ENCODE measurements around the gene WDR82.
A peak's percentile ranks its signal among the peaks of the same experiment; 100 is the strongest.
"Not testable (repeated sequence)": the region's sequence is repeated elsewhere in the genome, so short reads cannot be mapped to it uniquely, and the experiment has no call there.

WDR82 gene

GRCh38 chr3:52288674-52289073, 10.2 kb upstream of the WDR82 start:
- DNase-seq: no peak

GRCh38 chr3:52286777-52287110, 8.3 kb upstream of the WDR82 start:
- DNase-seq: no peak

DNA sequence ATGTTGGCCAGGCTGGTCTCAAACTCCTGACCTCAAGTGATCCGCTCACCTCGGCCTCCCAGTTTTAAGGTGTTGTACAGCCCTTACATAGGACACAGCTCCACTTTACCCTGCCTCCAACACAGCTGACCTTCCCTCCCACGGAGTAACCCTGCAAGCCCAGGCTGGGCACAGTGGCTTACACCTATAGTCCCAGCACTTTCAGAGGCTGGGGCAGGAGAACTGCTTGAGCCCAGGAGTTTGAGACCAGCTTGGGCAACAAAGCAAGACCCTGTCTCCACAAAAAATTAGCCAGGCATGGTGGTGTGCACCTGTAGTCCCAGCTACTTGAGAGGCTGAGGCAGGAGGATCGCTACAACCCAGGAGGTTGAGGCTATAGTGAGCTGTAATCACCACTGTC, 5.6 kb upstream of the WDR82 start:
- not testable (repeated sequence) for DNase-seq

DNA sequence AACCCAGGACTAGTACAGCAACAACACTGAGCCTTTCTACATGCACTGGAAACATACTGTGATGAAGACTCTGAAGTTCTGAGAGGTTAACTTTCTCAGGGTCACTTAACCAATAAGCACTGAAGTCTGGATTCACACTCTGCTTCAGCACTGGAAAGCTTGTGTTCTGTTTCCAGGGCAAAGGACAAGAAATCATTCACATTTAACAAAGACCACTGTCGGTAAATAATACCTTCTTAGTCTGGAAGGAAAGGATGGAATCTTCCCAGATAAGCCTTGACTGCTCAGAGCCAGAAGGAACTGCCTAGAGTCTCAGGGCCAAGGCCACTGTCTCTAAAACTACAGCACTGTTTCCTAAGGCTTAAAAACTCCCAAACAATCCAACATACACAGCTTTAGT, 4.9 kb upstream of the WDR82 start:
- no peak for DNase-seq

- DNase-seq: peak; percentile 8 to 48 (median 20)
Measured at GRCh38 chr3:52281981-52282801, 3.7 kb upstream of the WDR82 start.

DNA sequence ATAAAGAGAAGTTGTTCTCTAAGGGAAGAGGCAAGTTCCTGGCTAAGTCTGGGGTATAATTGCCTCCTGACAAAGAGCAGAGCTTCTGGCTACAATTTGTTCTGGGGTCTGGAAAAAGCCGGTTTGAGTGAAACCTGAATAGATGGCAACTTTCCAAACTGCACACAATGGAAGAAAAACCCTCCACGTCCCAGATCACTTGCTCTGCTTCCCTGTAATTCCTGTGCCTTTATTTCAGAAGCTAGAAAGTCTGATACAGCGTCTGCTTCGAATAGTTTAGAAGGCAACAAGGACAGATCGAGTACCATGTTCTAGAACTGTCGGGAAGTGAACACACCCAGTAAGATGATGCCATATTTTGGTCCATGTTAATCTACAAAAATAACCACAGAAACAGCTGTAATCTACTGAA, 1.6 kb upstream of the WDR82 start:
- no peak for DNase-seq

- peak in 1 of 3 donors; percentile 36 for DNase-seq
Measured at GRCh38 chr3:52279596-52279995, 1.1 kb upstream of the WDR82 start.

GRCh38 chr3:52277972-52278509, 408 bp downstream of the WDR82 start:
- DNase-seq: peak; percentile 72 to 90 (median 79)

DNA sequence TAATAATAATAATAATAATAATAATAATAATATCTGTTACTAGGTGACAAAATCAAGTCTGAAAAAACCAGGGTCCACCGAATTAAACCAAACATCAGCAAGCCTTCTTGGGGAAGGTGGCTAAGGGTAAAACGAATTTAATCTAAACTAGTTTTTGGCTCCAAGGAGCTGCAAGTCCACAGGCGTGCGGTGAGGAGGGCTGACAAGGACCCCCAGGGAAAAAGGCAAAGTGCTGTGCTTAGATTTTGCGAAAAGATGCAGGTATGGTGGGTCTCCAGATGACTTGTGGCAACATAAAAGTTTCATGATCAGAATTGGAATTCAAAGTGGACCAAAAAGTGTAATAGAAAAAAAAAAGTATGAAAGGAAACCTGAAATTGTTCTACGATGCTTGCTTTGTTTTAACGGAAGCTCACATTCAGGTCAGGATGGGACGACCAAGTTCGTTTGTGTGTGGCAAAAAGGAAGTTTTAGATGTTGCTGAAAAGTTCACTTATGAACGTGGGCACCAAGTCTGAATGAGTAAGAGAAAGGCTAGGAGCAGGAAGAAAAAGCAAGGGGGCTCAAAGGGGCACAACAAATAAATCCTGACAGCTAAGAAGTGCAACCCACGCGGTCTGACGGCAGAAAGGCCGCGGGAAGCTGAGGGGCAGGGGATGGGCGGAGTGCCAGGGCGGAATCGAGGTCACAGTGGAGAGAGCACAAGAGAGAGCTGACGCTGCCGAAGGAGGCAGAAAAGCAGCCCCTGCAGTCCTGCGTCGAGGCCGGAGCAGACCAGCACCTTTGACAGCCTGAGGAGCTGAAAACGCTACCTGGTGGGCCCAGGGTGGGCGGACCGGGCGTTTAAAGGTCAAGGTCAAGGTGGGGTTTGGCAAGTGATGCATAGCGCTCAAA, 1.1 kb downstream of the WDR82 start:
- DNase-seq: peak; percentile 75 to 85 (median 77)

- DNase-seq: not testable (repeated sequence)
Measured at GRCh38 chr3:52274781-52275180, 3.7 kb downstream of the WDR82 start.

DNA sequence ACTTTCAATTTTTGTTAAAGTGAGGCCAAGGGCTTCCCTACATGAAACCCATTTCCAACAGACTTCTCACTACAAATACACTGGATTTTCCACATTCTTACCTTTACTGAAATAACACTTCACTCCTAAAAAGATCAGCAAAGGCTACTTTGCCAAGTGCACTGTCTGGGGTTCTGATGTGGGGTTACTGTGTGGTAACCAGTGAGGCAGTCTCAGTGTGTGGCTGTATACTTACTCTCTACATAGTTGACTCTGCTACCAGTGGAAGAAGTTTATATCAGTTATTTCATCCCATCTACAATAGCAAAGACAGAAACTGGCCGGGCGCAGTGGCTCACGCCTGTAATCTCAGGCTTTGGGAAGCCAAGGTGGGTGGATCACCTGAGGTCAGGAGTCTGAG, 5.6 kb downstream of the WDR82 start:
- DNase-seq: no peak

DNA sequence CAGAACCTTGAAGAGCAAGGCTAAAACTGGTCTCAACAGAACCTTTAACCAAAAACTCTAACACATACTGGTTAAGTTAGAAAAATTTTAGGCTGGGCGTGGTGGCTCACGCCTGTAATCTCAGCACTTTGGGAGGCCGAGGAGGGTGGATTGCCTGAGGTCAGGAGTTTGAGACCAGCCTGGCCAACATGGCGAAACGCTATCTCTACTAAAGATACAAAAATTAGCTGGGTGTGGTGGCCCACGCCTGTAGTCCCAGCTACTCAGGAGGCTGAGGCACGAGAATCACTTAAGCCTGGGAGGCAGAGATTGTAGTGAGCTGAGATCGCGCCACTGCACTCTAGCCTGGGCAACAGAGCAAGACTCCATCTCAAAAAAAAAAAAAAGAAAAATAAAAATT, 6.3 kb downstream of the WDR82 start:
- not testable (repeated sequence) for DNase-seq

DNA sequence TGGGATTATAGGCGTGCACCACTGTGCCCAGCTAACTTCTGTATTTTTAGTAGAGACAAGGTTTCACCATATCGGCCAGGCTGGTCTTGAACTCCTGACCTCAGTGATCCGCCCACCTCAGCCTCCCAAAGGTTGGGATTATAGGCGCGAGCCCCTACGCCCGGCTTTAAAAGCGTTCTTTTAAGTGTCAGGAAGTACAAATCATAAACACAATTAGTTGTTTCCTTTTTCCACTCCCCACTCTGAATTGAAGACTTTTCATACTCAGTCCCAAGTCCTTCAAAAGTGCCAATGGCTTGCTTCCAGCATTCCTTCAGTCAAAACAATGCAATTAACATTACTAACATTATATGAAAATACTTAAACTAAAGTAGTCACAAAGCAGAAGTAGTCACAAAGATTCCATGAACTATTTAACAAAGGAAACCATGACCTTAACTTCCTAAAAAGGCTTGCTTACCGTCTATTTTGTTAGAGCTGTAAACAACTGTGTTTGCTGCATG, 8.1 kb downstream of the WDR82 start:
- DNase-seq: peak; percentile 39 to 75 (median 67)

DNA sequence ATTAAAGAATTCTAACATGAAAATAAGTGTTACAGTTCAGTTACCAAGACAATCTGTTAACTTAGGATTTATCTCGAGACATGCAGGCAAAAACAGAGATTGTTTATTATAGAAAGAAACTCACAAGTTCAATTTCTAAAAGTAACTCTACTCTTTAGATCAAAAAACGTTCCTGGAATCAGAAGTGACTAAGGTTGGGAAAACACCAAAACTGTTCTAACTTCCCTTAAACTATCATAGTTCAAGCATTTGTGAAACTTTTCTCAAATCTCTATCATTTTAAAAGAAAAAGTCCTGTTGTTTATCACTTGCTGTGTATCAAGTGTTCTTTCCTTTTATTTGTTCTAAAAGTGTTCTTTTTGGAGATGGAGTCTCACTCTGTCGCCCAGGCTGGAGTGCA, 8.7 kb downstream of the WDR82 start:
- peak; percentile 42 to 79 (median 74) for DNase-seq

DNA sequence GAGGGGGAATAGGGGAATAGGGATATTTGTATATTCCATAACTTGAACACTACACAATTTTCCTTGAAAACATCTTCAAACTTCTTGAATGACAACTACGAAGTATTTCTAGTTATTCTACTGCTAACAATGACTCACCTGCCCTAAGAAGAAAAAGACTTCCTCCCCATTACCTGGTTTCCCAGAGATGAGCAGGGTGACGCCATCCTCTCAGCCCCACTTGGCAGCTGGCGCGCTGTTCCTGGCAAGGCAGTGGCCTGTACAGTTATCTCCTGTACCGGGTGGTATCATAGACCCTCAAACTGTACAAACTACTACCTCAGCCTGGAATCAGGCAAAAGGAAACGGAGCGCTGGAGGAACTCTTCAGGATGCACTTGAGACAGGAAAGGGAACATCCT, 10.4 kb downstream of the WDR82 start:
- DNase-seq: no peak

- no peak for DNase-seq
Measured at GRCh38 chr3:52265387-52265786, 13.1 kb downstream of the WDR82 start.

GRCh38 chr3:52262447-52262846, 16.0 kb downstream of the WDR82 start:
- DNase-seq: no peak

GRCh38 chr3:52259448-52259847, 19.0 kb downstream of the WDR82 start:
- DNase-seq: no peak

GRCh38 chr3:52259035-52259434, 19.4 kb downstream of the WDR82 start:
- no peak for DNase-seq

DNA sequence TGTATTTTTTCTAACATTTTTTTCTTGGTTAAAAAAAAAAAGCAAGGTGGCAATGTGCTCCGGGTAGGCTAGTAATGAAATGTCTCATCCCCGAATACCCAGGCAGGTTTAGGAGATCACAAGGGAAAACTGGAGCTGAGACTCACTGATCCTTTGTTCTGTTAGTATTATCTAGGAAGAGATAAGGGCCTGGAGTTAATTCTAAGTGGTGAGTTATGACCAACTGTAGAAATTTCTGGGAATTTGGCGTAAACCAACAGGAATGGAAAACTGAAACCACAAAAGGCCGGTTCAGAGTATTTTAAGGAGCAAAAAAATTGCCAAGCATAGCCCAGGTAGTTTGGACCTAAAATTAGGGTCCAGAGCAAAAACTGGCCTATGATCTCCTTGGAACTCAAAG, 20.5 kb downstream of the WDR82 start:
- no peak for DNase-seq

DNA sequence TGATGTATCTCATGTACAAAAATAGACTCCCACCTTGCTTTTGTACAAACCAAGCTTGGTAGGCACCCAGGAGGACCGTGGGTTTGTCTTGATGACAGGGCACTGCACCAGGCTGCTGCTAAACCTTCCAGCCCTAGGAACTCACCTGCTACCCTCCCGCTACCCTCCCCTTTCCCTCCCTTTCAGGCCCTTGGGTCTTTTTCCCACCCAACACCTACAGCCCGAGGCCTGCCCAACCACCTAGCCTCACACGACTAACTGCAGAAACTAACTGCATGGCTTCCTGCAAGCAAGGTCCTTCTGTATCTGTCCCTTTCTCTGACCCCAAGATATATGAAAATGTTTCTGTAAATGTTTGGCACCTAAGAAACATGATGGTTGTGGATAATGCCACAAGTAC, 21.8 kb downstream of the WDR82 start:
- no peak for DNase-seq

DNA sequence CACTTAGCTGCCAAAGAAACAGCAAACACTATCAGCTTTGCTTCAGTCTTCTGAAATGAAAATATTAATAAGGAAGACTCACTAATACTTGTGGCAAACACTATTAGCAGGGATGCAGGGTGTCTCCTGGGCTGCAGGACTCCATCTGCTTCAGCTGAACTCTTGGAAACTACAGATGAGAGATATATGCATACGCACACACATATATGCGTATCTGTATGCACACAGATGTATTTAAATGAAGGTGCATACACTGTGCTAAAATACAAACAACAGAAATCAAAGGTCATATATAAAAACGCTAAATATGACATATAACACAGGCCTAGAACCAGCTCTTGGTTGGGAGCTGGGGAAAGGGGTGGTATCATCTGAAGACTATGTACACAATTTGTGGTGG, 22.3 kb downstream of the WDR82 start:
- DNase-seq: no peak

- DNase-seq: no peak
Measured at GRCh38 chr3:52254608-52255007, 23.8 kb downstream of the WDR82 start.
